SK-N-SH treated with all-trans-retinoic acid at 6 μM for 48 hours (cell line): ENCODE measurements around the gene FOXD3.

ENCODE experiments used
- ATAC-seq: fragments of 200-7000 bp; cut with Tn5 transposase; 3 replicates; pipeline ENCODE4 v1.9.1; 2020; ENCODE audit warnings: mild to moderate bottlenecking, moderate library complexity
- ARNTL ChIP-seq: fragments of 450-650 bp; formaldehyde crosslinking; IDR thresholded peaks from 2 replicates; pipeline ENCODE4 v1.5.0; 2020; ENCODE audit warnings: low read depth, mild to moderate bottlenecking, moderate library complexity, borderline replicate concordance
- BACH2 ChIP-seq: fragments of 250-450 bp; sonication (Bioruptor Pico); IDR thresholded peaks from 2 replicates; pipeline ENCODE4 v1.9.0; 2021; ENCODE audit warnings: mild to moderate bottlenecking, borderline replicate concordance
- CSDC2 ChIP-seq: fragments of 250-450 bp; sonication (Bioruptor Pico); IDR thresholded peaks from 2 replicates; pipeline ENCODE4 v1.5.0; 2020; ENCODE audit warnings: mild to moderate bottlenecking, moderate library complexity
- ESRRG ChIP-seq: fragments of 250-450 bp; sonication (Bioruptor Pico); IDR thresholded peaks from 2 replicates; pipeline ENCODE4 v1.6.1; 2021; ENCODE audit warnings: mild to moderate bottlenecking
- GLIS3 ChIP-seq: fragments of 250-450 bp; sonication (Bioruptor Pico); IDR thresholded peaks from 2 replicates; pipeline ENCODE4 v1.5.0; 2020; ENCODE audit warnings: mild to moderate bottlenecking, moderate library complexity
- OSR1 ChIP-seq: fragments of 250-450 bp; sonication (Bioruptor Pico); IDR thresholded peaks from 2 replicates; pipeline ENCODE4 v1.8.0; 2022; ENCODE audit warnings: moderate library complexity, mild to moderate bottlenecking, inconsistent platforms
- PPARA ChIP-seq: fragments of 250-450 bp; sonication (Bioruptor Pico); IDR thresholded peaks from 2 replicates; pipeline ENCODE4 v1.5.0; 2020; ENCODE audit warnings: mild to moderate bottlenecking, borderline replicate concordance
- RARB ChIP-seq: fragments of 250-450 bp; sonication (Bioruptor Pico); IDR thresholded peaks from 2 replicates; pipeline ENCODE4 v1.8.0; 2021; ENCODE audit warnings: mild to moderate bottlenecking, moderate library complexity
- SNAI2 ChIP-seq: fragments of 250-450 bp; sonication (Bioruptor Pico); IDR thresholded peaks from 2 replicates; pipeline ENCODE4 v1.5.0; 2020; ENCODE audit warnings: mild to moderate bottlenecking, moderate library complexity
- TCF4 ChIP-seq: fragments of 250-450 bp; sonication (Bioruptor Pico); IDR thresholded peaks from 2 replicates; pipeline ENCODE4 v1.8.0; 2021; ENCODE audit warnings: mild to moderate bottlenecking, moderate library complexity, borderline replicate concordance
- TOX ChIP-seq: fragments of 250-450 bp; sonication (Bioruptor Pico); IDR thresholded peaks from 2 replicates; pipeline ENCODE4 v1.8.0; 2021; ENCODE audit warnings: mild to moderate bottlenecking, moderate library complexity, borderline replicate concordance
- ZC3H10 ChIP-seq: fragments of 250-450 bp; sonication (Bioruptor Pico); IDR thresholded peaks from 2 replicates; pipeline ENCODE4 v1.5.1; 2021; ENCODE audit warnings: mild to moderate bottlenecking, moderate library complexity
- ZFP3 ChIP-seq: fragments of 250-450 bp; sonication (Bioruptor Pico); IDR thresholded peaks from 2 replicates; pipeline ENCODE4 v1.5.0; 2020; ENCODE audit warnings: mild to moderate bottlenecking, moderate library complexity
- ZFP30 ChIP-seq: fragments of 450-650 bp; formaldehyde crosslinking; IDR thresholded peaks from 2 replicates; pipeline ENCODE4 v1.5.0; 2022; ENCODE audit warnings: mild to moderate bottlenecking, moderate library complexity
- ZNF565 ChIP-seq: fragments of 450-650 bp; formaldehyde crosslinking; conservative IDR thresholded peaks from 2 replicates; pipeline ENCODE4 v1.5.0; 2020; ENCODE audit warnings: low read depth, mild to moderate bottlenecking, moderate library complexity
- ZNF70 ChIP-seq: fragments of 450-650 bp; formaldehyde crosslinking; IDR thresholded peaks from 2 replicates; pipeline ENCODE4 v1.5.0; 2020; ENCODE audit warnings: mild to moderate bottlenecking, moderate library complexity
- TF ChIP-seq, protein P1 (sequence below): fragments of 250-450 bp; sonication (Bioruptor Pico); IDR thresholded peaks from 2 replicates; pipeline ENCODE4 v1.5.1; 2020; ENCODE audit warnings: low read depth, mild to moderate bottlenecking, moderate library complexity
- TF ChIP-seq, protein P2 (sequence below): fragments of 250-450 bp; sonication (Bioruptor Pico); IDR thresholded peaks from 2 replicates; pipeline ENCODE4 v1.5.1; 2021; ENCODE audit warnings: mild to moderate bottlenecking, moderate library complexity
- TF ChIP-seq, protein P3 (sequence below): fragments of 250-450 bp; sonication (Bioruptor Pico); IDR thresholded peaks from 2 replicates; pipeline ENCODE4 v1.8.0; 2020; ENCODE audit warnings: mild to moderate bottlenecking, moderate library complexity, borderline replicate concordance
- TF ChIP-seq, protein P4 (sequence below): fragments of 250-450 bp; sonication (Bioruptor Pico); IDR thresholded peaks from 2 replicates; pipeline ENCODE4 v1.5.0; 2020; ENCODE audit warnings: mild to moderate bottlenecking, moderate library complexity
- TF ChIP-seq, protein P5 (sequence below): fragments of 250-450 bp; sonication (Bioruptor Pico); IDR thresholded peaks from 2 replicates; pipeline ENCODE4 v1.8.0; 2021; ENCODE audit warnings: low read depth, mild to moderate bottlenecking, moderate library complexity, borderline replicate concordance

FOXD3 gene

DNA sequence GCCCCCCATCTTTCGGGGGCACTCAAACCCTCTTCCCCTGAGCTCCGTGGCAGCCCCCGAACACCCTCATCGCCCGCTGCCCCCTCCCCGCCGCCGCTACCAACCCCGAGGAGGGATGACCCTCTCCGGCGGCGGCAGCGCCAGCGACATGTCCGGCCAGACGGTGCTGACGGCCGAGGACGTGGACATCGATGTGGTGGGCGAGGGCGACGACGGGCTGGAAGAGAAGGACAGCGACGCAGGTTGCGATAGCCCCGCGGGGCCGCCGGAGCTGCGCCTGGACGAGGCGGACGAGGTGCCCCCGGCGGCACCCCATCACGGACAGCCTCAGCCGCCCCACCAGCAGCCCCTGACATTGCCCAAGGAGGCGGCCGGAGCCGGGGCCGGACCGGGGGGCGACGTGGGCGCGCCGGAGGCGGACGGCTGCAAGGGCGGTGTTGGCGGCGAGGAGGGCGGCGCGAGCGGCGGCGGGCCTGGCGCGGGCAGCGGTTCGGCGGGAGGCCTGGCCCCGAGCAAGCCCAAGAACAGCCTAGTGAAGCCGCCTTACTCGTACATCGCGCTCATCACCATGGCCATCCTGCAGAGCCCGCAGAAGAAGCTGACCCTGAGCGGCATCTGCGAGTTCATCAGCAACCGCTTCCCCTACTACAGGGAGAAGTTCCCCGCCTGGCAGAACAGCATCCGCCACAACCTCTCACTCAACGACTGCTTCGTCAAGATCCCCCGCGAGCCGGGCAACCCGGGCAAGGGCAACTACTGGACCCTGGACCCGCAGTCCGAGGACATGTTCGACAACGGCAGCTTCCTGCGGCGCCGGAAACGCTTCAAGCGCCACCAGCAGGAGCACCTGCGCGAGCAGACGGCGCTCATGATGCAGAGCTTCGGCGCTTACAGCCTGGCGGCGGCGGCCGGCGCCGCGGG is 837 bp downstream of the FOXD3 start:
- no peak for ATAC-seq
- TF ChIP-seq ARNTL (CRISPR knock-in tag): no peak
- TF ChIP-seq, protein P1, sequence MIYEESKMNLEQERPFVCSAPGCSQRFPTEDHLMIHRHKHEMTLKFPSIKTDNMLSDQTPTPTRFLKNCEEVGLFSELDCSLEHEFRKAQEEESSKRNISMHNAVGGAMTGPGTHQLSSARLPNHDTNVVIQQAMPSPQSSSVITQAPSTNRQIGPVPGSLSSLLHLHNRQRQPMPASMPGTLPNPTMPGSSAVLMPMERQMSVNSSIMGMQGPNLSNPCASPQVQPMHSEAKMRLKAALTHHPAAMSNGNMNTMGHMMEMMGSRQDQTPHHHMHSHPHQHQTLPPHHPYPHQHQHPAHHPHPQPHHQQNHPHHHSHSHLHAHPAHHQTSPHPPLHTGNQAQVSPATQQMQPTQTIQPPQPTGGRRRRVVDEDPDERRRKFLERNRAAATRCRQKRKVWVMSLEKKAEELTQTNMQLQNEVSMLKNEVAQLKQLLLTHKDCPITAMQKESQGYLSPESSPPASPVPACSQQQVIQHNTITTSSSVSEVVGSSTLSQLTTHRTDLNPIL (CRISPR knock-in tag): no peak
- no peak for TF ChIP-seq ZFP3 (CRISPR knock-in tag)
- TF ChIP-seq TOX (CRISPR knock-in tag): no peak
- TF ChIP-seq, protein P2, sequence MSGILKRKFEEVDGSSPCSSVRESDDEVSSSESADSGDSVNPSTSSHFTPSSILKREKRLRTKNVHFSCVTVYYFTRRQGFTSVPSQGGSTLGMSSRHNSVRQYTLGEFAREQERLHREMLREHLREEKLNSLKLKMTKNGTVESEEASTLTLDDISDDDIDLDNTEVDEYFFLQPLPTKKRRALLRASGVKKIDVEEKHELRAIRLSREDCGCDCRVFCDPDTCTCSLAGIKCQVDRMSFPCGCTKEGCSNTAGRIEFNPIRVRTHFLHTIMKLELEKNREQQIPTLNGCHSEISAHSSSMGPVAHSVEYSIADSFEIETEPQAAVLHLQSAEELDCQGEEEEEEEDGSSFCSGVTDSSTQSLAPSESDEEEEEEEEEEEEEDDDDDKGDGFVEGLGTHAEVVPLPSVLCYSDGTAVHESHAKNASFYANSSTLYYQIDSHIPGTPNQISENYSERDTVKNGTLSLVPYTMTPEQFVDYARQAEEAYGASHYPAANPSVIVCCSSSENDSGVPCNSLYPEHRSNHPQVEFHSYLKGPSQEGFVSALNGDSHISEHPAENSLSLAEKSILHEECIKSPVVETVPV: no peak
- TF ChIP-seq, protein P3, sequence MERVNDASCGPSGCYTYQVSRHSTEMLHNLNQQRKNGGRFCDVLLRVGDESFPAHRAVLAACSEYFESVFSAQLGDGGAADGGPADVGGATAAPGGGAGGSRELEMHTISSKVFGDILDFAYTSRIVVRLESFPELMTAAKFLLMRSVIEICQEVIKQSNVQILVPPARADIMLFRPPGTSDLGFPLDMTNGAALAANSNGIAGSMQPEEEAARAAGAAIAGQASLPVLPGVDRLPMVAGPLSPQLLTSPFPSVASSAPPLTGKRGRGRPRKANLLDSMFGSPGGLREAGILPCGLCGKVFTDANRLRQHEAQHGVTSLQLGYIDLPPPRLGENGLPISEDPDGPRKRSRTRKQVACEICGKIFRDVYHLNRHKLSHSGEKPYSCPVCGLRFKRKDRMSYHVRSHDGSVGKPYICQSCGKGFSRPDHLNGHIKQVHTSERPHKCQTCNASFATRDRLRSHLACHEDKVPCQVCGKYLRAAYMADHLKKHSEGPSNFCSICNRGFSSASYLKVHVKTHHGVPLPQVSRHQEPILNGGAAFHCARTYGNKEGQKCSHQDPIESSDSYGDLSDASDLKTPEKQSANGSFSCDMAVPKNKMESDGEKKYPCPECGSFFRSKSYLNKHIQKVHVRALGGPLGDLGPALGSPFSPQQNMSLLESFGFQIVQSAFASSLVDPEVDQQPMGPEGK (CRISPR knock-in tag): no peak
- no peak for TF ChIP-seq ESRRG (CRISPR knock-in tag)
- no peak for TF ChIP-seq PPARA (CRISPR knock-in tag)
- no peak for TF ChIP-seq OSR1 (CRISPR knock-in tag)
- TF ChIP-seq TCF4 (CRISPR knock-in tag): no peak
- TF ChIP-seq BACH2 (CRISPR knock-in tag): no peak
- TF ChIP-seq ZNF70: no peak
- TF ChIP-seq ZC3H10 (CRISPR knock-in tag): no peak
- TF ChIP-seq CSDC2 (CRISPR knock-in tag): no peak
- TF ChIP-seq, protein P4, sequence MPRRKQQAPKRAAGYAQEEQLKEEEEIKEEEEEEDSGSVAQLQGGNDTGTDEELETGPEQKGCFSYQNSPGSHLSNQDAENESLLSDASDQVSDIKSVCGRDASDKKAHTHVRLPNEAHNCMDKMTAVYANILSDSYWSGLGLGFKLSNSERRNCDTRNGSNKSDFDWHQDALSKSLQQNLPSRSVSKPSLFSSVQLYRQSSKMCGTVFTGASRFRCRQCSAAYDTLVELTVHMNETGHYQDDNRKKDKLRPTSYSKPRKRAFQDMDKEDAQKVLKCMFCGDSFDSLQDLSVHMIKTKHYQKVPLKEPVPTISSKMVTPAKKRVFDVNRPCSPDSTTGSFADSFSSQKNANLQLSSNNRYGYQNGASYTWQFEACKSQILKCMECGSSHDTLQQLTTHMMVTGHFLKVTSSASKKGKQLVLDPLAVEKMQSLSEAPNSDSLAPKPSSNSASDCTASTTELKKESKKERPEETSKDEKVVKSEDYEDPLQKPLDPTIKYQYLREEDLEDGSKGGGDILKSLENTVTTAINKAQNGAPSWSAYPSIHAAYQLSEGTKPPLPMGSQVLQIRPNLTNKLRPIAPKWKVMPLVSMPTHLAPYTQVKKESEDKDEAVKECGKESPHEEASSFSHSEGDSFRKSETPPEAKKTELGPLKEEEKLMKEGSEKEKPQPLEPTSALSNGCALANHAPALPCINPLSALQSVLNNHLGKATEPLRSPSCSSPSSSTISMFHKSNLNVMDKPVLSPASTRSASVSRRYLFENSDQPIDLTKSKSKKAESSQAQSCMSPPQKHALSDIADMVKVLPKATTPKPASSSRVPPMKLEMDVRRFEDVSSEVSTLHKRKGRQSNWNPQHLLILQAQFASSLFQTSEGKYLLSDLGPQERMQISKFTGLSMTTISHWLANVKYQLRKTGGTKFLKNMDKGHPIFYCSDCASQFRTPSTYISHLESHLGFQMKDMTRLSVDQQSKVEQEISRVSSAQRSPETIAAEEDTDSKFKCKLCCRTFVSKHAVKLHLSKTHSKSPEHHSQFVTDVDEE (CRISPR knock-in tag): no peak
- no peak for TF ChIP-seq ZFP30 (CRISPR knock-in tag)
- TF ChIP-seq RARB: no peak
- no peak for TF ChIP-seq GLIS3

DNA sequence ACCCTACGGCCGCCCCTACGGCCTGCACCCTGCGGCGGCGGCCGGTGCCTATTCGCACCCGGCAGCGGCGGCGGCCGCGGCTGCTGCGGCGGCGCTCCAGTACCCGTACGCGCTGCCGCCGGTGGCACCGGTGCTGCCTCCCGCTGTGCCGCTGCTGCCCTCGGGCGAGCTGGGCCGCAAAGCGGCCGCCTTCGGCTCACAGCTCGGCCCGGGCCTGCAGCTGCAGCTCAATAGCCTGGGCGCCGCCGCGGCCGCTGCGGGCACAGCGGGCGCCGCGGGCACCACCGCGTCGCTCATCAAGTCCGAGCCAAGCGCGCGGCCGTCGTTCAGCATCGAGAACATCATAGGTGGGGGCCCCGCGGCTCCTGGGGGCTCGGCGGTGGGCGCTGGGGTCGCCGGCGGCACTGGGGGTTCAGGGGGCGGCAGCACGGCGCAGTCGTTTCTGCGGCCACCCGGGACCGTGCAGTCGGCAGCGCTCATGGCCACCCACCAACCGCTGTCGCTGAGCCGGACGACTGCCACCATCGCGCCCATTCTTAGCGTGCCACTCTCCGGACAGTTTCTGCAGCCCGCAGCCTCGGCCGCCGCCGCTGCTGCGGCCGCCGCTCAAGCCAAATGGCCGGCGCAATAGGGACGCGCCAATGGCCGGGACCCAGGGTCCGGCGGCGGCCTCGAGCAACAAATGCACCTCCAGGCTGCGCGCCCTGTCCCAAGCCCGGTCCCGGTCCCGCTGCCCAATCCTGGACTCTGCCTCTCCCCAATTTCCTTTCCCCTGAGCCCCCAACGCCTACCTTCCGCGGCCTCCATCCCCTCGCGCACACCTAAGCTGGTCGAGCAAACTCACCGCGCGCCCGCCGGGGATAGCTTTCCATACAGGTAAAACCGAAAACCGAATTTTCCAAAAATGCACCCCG is 1.8 kb downstream of the FOXD3 start:
- ATAC-seq: no peak
- TF ChIP-seq ZNF70 (no peak), ARNTL (CRISPR knock-in tag) (no peak), ZFP3 (CRISPR knock-in tag) (no peak), ZNF565 (CRISPR knock-in tag) (no peak), GLIS3 (no peak), TCF4 (CRISPR knock-in tag) (no peak), SNAI2 (CRISPR knock-in tag) (no peak), CSDC2 (CRISPR knock-in tag) (no peak), ZC3H10 (CRISPR knock-in tag) (no peak), RARB (no peak), ZFP30 (CRISPR knock-in tag) (no peak)
- TF ChIP-seq, protein P5, sequence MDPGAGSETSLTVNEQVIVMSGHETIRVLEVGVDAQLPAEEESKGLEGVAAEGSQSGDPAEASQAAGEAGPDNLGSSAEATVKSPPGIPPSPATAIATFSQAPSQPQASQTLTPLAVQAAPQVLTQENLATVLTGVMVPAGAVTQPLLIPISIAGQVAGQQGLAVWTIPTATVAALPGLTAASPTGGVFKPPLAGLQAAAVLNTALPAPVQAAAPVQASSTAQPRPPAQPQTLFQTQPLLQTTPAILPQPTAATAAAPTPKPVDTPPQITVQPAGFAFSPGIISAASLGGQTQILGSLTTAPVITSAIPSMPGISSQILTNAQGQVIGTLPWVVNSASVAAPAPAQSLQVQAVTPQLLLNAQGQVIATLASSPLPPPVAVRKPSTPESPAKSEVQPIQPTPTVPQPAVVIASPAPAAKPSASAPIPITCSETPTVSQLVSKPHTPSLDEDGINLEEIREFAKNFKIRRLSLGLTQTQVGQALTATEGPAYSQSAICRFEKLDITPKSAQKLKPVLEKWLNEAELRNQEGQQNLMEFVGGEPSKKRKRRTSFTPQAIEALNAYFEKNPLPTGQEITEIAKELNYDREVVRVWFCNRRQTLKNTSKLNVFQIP: no peak
- TF ChIP-seq, protein P3 (CRISPR knock-in tag): no peak
- TF ChIP-seq, protein P1 (CRISPR knock-in tag): no peak
